HepG2 (cell line): ENCODE measurements around the gene TOR1B. TPM values are rescaled to one million over a fixed set of nuclear protein-coding genes. Genes with fewer than 3 reads are reported as not detected.

Source experiments
- ATAC-seq: fragments of 200-7000 bp; cut with Tn5 transposase; 3 replicates; pipeline ENCODE4 v1.9.1; 2020; ENCODE audit warnings: mild to moderate bottlenecking, moderate library complexity
- BruUV-seq: library from RNA; stranded (reverse); fragments of 400-500 nt; replicated peaks from 2 replicates; lab custom pipeline; 2021; lab: Mats Ljungman, UMichigan
- CTCF ChIA-PET: fragments of 300-600 bp; formaldehyde crosslinking; extraction: SDS; loops from one replicate; lab custom pipeline; 2021; ENCODE audit warnings: low total read pairs, inconsistent platforms, low intra/inter-chr PET ratio; lab: Yijun Ruan, JAX
- POLR2A ChIA-PET: fragments of 350-600 bp; sonication (Branson Sonifier 250); formaldehyde crosslinking; loops from one replicate; lab custom pipeline; 2020; ENCODE audit warnings: antibody characterized with exemption, inconsistent platforms; lab: Yijun Ruan, JAX
- DNase-seq: peaks from one replicate; pipeline ENCODE4 v3.0.0-alpha.2; 2015; ENCODE audit warnings: low spot score
- FAIRE-seq: peaks from 3 replicates; lab custom pipeline; 2011; peaks lifted over from hg19 to GRCh38; lab: Jason Lieb, UNC
- H2AFZ ChIP-seq: one replicate; pipeline ENCODE4 v1.6.1; 2011; ENCODE audit warnings: low read length, inconsistent platforms
- H3K27ac ChIP-seq: fragments of 300-600 bp; 3 replicates; pipeline ENCODE4 v1.8.0; 2011; ENCODE audit warnings: mixed run types, mild to moderate bottlenecking, mixed read lengths, low read length, inconsistent platforms; ENCODE audit not compliant: insufficient read depth; ENCODE audit errors: extremely low read length
- H3K27me3 ChIP-seq, 2 experiments: fragments of 200-600 bp in 1 of 2; 2 replicates in 1 of 2; 3 replicates in 1 of 2; pipeline versions ENCODE4 v1.6.0 to v1.8.0; 2011; ENCODE audit warnings: low read length in 2 of 2, mild to moderate bottlenecking in 2 of 2, moderate library complexity in 2 of 2, inconsistent platforms in 1 of 2; ENCODE audit not compliant: insufficient read depth in 2 of 2, control insufficient read depth in 1 of 2
- H3K36me3 ChIP-seq, 2 experiments: fragments of 200-600 bp in 1 of 2; replicated peaks in 1 of 2; 2 replicates in 1 of 2; 3 replicates in 1 of 2; pipeline versions ENCODE4 v1.5.1 to v1.8.0; 2011; ENCODE audit warnings: low read length in 2 of 2, inconsistent platforms in 1 of 2; ENCODE audit not compliant: insufficient read depth in 2 of 2, control insufficient read depth in 1 of 2
- H3K4me1 ChIP-seq: 2 replicates; pipeline ENCODE4 v1.5.1; 2012; ENCODE audit warnings: low read length, inconsistent platforms; ENCODE audit not compliant: insufficient read depth
- H3K4me2 ChIP-seq: 2 replicates; pipeline ENCODE4 v1.6.0; 2011; ENCODE audit warnings: low read depth, low read length, inconsistent platforms
- H3K4me3 ChIP-seq, 3 experiments: fragments of 200-600 bp in 1 of 3; sonication (generic), shearing (Covaris generic) in 1 of 3; replicated peaks in 1 of 3; 2 replicates each; pipeline ENCODE4 v1.5.1; 2011 to 2016; ENCODE audit warnings: low read length in 3 of 3, inconsistent platforms in 2 of 3, low read depth in 2 of 3, mild to moderate bottlenecking in 2 of 3, control low read depth in 1 of 3, mixed read lengths in 1 of 3; ENCODE audit not compliant: insufficient read depth in 1 of 3
- H3K79me2 ChIP-seq: one replicate; pipeline ENCODE4 v1.6.1; 2011; ENCODE audit warnings: low read length, inconsistent platforms; ENCODE audit not compliant: insufficient read depth
- H3K9ac ChIP-seq: 2 replicates; pipeline ENCODE4 v1.6.0; 2011; ENCODE audit warnings: mild to moderate bottlenecking, low read depth, low read length, inconsistent platforms; ENCODE audit not compliant: insufficient read depth
- H3K9me3 ChIP-seq: 2 replicates; pipeline ENCODE4 v1.5.1; 2012; ENCODE audit warnings: mild to moderate bottlenecking, low read length
- H4K20me1 ChIP-seq: 2 replicates; pipeline ENCODE4 v1.6.0; 2011; ENCODE audit warnings: inconsistent platforms, mild to moderate bottlenecking, low read length, moderate library complexity; ENCODE audit not compliant: insufficient read depth
- HNRNPUL1 ChIP-seq: fragments of 200-400 bp; formaldehyde crosslinking; IDR thresholded peaks from 2 replicates; pipeline ENCODE4 v1.6.1; 2017; ENCODE audit warnings: low read depth, mild to moderate bottlenecking, low read length, moderate library complexity
- NFKB2 ChIP-seq: sonication (generic); formaldehyde crosslinking; IDR thresholded peaks from 2 replicates; pipeline ENCODE4 v1.4.0; 2020; ENCODE audit warnings: missing genetic modification reagents, borderline replicate concordance
- NPAS2 ChIP-seq: sonication (generic); formaldehyde crosslinking; IDR thresholded peaks from 2 replicates; pipeline ENCODE4 v1.8.0; 2022; ENCODE audit warnings: mild to moderate bottlenecking, missing genetic modification reagents, borderline replicate concordance
- ZNF121 ChIP-seq: sonication (generic); formaldehyde crosslinking; IDR thresholded peaks from 2 replicates; pipeline ENCODE4 v1.5.0; 2020; ENCODE audit warnings: mild to moderate bottlenecking, missing genetic modification reagents
- ZNF549 ChIP-seq: sonication (generic); formaldehyde crosslinking; IDR thresholded peaks from 2 replicates; pipeline ENCODE4 v1.5.0; 2020; ENCODE audit warnings: missing genetic modification reagents
- ZNF782 ChIP-seq: sonication (generic); formaldehyde crosslinking; IDR thresholded peaks from 2 replicates; pipeline ENCODE4 v1.4.0; 2020; ENCODE audit warnings: missing genetic modification reagents, mild to moderate bottlenecking, borderline replicate concordance
- WGBS: methylation state at CpG from one replicate; pipeline ENCODE4 v1.1.6; 2017; ENCODE audit warnings: low lambda C conversion rate; 5-methylcytosine and 5-hydroxymethylcytosine counted together
- in situ Hi-C: cut with HindIII; loops from 2 replicates; pipeline ENCODE4 v1.10.0; 2017; ENCODE audit warnings: low pct_unique_long_range_greater_than_20kb; ENCODE audit not compliant: extremely low pct_ligation_motif_present
- intact Hi-C: fragments of 100-400 bp; cut with micrococcal nuclease; formaldehyde crosslinking; loops from one replicate; pipeline ENCODE4 v1.10.0; 2022; ENCODE audit not compliant: unreplicated experiment
- polyA plus RNA-seq, 8 experiments: library from polyadenylated mRNA; depleted of rRNA in 3 of 8; stranded (reverse) in 7 of 8; unstranded in 1 of 8; fragments of >200 nt; fragmentation: Illumina TruSeq in 4 of 8; extraction: Trizol in 4 of 8; gene quantifications; 2 replicates each; pipeline versions ENCODE4 v1.2.1 to v1.2.3, GENCODE V29; 2011 to 2016; ENCODE audit warnings: low read depth in 4 of 8, missing spikeins in 1 of 8, mixed read lengths in 1 of 8; ENCODE audit not compliant: insufficient read depth in 1 of 8
- total RNA-seq, 5 experiments: library from RNA; depleted of rRNA; stranded (reverse); fragments of >200 nt; fragmentation: Illumina TruSeq; extraction: Trizol; gene quantifications; 2 replicates each; pipeline ENCODE4 v1.2.3, GENCODE V29; 2016; ENCODE audit warnings: low read depth in 1 of 5
- TF ChIP-seq, protein P1 (sequence below): sonication (generic); formaldehyde crosslinking; IDR thresholded peaks from 2 replicates; pipeline ENCODE4 v1.8.0; 2022; ENCODE audit warnings: missing genetic modification reagents, mild to moderate bottlenecking, borderline replicate concordance
- TF ChIP-seq, protein P2 (sequence below): sonication (generic); IDR thresholded peaks from 2 replicates; pipeline ENCODE4 v1.6.1; 2016; ENCODE audit warnings: low read depth, borderline replicate concordance

Gene TOR1B
- total and polyA plus RNA-seq, 2 of the 13 experiments (the other 11 are each of a cell fraction or from before 2014, with no cell fraction given) = 18.1 to 21.3 TPM

DNA sequence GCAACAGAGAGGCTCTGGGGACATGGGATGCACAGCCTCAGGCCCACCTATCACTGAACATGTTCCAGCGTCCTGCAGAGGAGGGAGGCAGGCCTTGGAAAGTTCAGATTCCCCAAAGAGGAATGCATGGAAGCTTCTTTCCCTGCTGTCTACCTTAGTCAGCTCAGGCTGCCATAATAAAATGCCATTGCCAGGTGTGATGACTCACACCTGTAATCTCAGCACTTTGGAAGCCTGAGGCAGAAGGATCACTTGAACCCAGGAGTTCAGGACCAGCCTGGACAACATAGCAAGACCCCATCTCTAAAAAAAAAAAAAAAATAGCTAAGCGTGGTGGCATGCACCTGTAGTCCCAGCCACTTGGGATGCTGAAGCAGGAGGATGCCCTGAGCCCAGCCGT is 24.5 kb upstream of the TOR1B start:
- intact Hi-C loops = no loop called here
- 11% methylated on average over 3 of the region's 3 CpGs for WGBS
- H3K4me3 ChIP-seq = no peak overlapping the region
- H3K9ac ChIP-seq = no peak overlapping the region
- FAIRE-seq = no peak
- in situ Hi-C loops = no loop called here
- H3K4me2 ChIP-seq = no peak overlapping the region
- ChIA-PET CTCF (no interaction called here), POLR2A (no interaction called here)
- H3K79me2 ChIP-seq = no peaks in the 10 kb centered on the region
- no peak overlapping the region for H3K27ac ChIP-seq
- H3K4me1 ChIP-seq = peaks cover 20% of the 10 kb centered on the region
- no peak for ATAC-seq
- TF ChIP-seq ZNF121 (CRISPR knock-in tag) = peak; percentile 30; the same call in 1 of the 2 replicates
- TF ChIP-seq, protein P1, sequence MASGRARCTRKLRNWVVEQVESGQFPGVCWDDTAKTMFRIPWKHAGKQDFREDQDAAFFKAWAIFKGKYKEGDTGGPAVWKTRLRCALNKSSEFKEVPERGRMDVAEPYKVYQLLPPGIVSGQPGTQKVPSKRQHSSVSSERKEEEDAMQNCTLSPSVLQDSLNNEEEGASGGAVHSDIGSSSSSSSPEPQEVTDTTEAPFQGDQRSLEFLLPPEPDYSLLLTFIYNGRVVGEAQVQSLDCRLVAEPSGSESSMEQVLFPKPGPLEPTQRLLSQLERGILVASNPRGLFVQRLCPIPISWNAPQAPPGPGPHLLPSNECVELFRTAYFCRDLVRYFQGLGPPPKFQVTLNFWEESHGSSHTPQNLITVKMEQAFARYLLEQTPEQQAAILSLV = no peak
- no peak overlapping the region for H2AFZ ChIP-seq
- no peak for DNase-seq
- H3K9me3 ChIP-seq = no peaks in the 10 kb centered on the region
- H4K20me1 ChIP-seq = no peaks in the 10 kb centered on the region
- BruUV-seq = no TSS peak
- H3K27me3 ChIP-seq = peaks cover 0 to 9% of the 10 kb centered on the region in 2 experiments; a peak in 4 of 5 replicates
- no peaks in the 10 kb centered on the region for H3K36me3 ChIP-seq

DNA sequence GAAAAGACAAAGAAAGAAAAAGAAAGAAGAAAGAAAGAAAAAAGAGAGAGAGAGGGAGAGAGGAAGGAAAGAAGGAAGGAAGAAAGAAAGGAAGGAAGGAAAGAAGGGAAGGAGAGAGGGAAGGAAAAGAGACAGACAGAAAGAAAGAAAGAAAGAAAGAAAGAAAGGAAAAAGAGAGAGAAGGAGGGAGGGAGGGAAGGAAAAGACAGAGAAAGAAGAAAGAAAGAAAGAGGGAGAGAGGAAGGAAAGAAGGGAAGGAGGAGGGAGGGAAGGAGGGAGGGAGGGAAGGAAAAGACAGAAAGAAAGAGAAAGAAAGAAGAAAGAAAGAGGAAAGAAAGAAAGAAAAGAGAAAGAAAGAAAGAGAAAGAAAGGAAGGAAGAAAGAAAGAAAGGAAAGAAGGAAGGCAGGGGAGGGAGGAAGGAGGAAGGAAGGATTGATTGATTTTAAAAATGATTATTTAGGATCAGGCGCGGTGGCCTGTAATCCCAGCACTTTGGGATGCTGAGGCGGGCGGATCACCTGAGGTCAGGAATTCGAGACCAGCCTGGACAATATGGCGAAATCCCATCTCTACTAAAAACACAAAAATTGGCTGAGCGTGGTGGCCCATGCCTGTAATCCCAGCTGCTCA is 23.3 kb upstream of the TOR1B start:
- DNase-seq (no peak), FAIRE-seq (no peak)
- WGBS = 51% methylated on average over 7 of the region's 7 CpGs
- H3K9me3 ChIP-seq = no peaks in the 10 kb centered on the region
- in situ Hi-C loops = loop anchor here (5.0 to 10.0 kb wide), 2 partner anchors 42 to 135 kb away; partner anchors contain the start of gene ASB6
- H3K27me3 ChIP-seq = peaks cover 1 to 9% of the 10 kb centered on the region in 2 experiments; a peak in 4 of 5 replicates
- no peaks in the 10 kb centered on the region for H4K20me1 ChIP-seq
- no peak overlapping the region for H3K9ac ChIP-seq
- POLR2A ChIA-PET = no interaction called here
- peaks cover 12% of the 10 kb centered on the region; the same call in 1 of the 2 replicates for H3K4me1 ChIP-seq
- H3K4me2 ChIP-seq = no peak overlapping the region
- intact Hi-C loops = loop anchor here (5.0 kb wide), 1 partner anchor 137 kb away; the partner anchor contains the start of gene ASB6
- H3K79me2 ChIP-seq = no peaks in the 10 kb centered on the region
- H3K36me3 ChIP-seq = no peaks in the 10 kb centered on the region
- no peak overlapping the region for H2AFZ ChIP-seq
- TF ChIP-seq NFKB2 = no peak
- TF ChIP-seq ZNF549 (CRISPR knock-in tag) = no peak
- TF ChIP-seq HNRNPUL1 = no peak
- no peak for TF ChIP-seq ZNF782 (CRISPR knock-in tag)
- TF ChIP-seq NPAS2 = no peak
- TF ChIP-seq, protein P2, sequence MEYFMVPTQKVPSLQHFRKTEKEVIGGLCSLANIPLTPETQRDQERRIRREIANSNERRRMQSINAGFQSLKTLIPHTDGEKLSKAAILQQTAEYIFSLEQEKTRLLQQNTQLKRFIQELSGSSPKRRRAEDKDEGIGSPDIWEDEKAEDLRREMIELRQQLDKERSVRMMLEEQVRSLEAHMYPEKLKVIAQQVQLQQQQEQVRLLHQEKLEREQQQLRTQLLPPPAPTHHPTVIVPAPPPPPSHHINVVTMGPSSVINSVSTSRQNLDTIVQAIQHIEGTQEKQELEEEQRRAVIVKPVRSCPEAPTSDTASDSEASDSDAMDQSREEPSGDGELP = no peak
- TF ChIP-seq, all 625 proteins: peak for 0
- no peak overlapping the region for H3K4me3 ChIP-seq
- BruUV-seq = no TSS peak
- CTCF ChIA-PET = no interaction called here
- no peak for ATAC-seq
- H3K27ac ChIP-seq = no peak overlapping the region
